NCI-H1092 treated with DMSO at 0.1 percent for 48 hours (cell line): ENCODE measurements around the gene SIN3B.
"Not testable (repeated sequence)": the region's sequence is repeated elsewhere in the genome, so short reads cannot be mapped to it uniquely, and the experiment has no call there.

Source experiments
- DNase-seq: peaks from one replicate; lab custom pipeline; 2025; lab: John Stamatoyannopoulos, UW

The SIN3B gene

GRCh38 chr19:16868423-16869130 is 39.4 kb downstream of the SIN3B start:
- no peak for DNase-seq

- no peak for DNase-seq
These were observed 40.3 kb downstream of the SIN3B start for GRCh38 chr19:16869331-16869972.

GRCh38 chr19:16871871-16872270 is 42.7 kb downstream of the SIN3B start:
- DNase-seq = no peak

- DNase-seq = no peak
These were observed 43.5 kb downstream of the SIN3B start for GRCh38 chr19:16872728-16873127.

GRCh38 chr19:16873594-16873993 is 44.4 kb downstream of the SIN3B start:
- DNase-seq = no peak

GRCh38 chr19:16874250-16874977 is 45.2 kb downstream of the SIN3B start:
- no peak for DNase-seq

- DNase-seq = not testable (repeated sequence)
These were observed 45.7 kb downstream of the SIN3B start for GRCh38 chr19:16874978-16875299.

GRCh38 chr19:16875584-16876555 is 46.7 kb downstream of the SIN3B start:
- no peak for DNase-seq

GRCh38 chr19:16876904-16877361 is 47.7 kb downstream of the SIN3B start:
- no peak for DNase-seq

- no peak for DNase-seq
These were observed 48.4 kb downstream of the SIN3B start for GRCh38 chr19:16877581-16877980.

- DNase-seq = no peak
These were observed 49.2 kb downstream of the SIN3B start for GRCh38 chr19:16878181-16878965.

GRCh38 chr19:16880884-16881554 is 51.8 kb downstream of the SIN3B start:
- no peak for DNase-seq

GRCh38 chr19:16882146-16882545 is 52.9 kb downstream of the SIN3B start:
- no peak for DNase-seq

GRCh38 chr19:16883522-16883921 is 54.3 kb downstream of the SIN3B start:
- no peak for DNase-seq

- DNase-seq = no peak
These were observed 56.0 kb downstream of the SIN3B start for GRCh38 chr19:16885166-16885565.

GRCh38 chr19:16886305-16886880 is 57.2 kb downstream of the SIN3B start:
- no peak for DNase-seq

GRCh38 chr19:16887353-16888265 is 58.4 kb downstream of the SIN3B start:
- no peak for DNase-seq

- DNase-seq = no peak
These were observed 59.6 kb downstream of the SIN3B start, which contains the start of gene F2RL3 for GRCh38 chr19:16888629-16889365. TSS of gene F2RL3 (plus strand) at chr19:16888999. CDS start at chr19:16889190, 191 bp downstream.
